Stimulated activated naive B cell treated with anti-CD40 and anti-IgM and Interleukin-4, amounts not matched to agents 10 μg/mL and 1 μg/mL and 100 μg/mL, for 72 hours (primary cell): ENCODE results near the gene SUCLG2.

ENCODE experiments used
- ATAC-seq, 2 donors: fragments of 150-1000 bp; cut with Tn5 transposase; replicated peaks; 2 replicates each; pipeline ENCODE4 v1.10.0; 2021; ENCODE audit warnings: moderate library complexity in 1 of 2
- DNase-seq: peaks from one replicate; pipeline ENCODE4 v3.0.0; 2021
- H3K27ac Mint-ChIP-seq: one replicate; pipeline ENCODE4 v1.8.0; 2022; ENCODE audit warnings: mild to moderate bottlenecking, mixed read lengths
- H3K27me3 Mint-ChIP-seq, 2 donors: one replicate each; pipeline ENCODE4 v1.8.0; 2022; ENCODE audit warnings: mixed read lengths in 2 of 2
- H3K36me3 Mint-ChIP-seq, 2 donors: one replicate each; pipeline ENCODE4 v1.8.0; 2022; ENCODE audit warnings: mixed read lengths in 2 of 2, mild to moderate bottlenecking in 1 of 2
- H3K4me1 Mint-ChIP-seq, 2 donors: one replicate each; pipeline ENCODE4 v1.8.0; 2022; ENCODE audit warnings: mixed read lengths in 2 of 2, mild to moderate bottlenecking in 1 of 2
- H3K4me3 Mint-ChIP-seq, 2 donors: one replicate each; pipeline ENCODE4 v1.8.0; 2022; ENCODE audit warnings: mild to moderate bottlenecking in 2 of 2, mixed read lengths in 2 of 2, moderate library complexity in 1 of 2
- H3K9me3 Mint-ChIP-seq, 2 donors: one replicate each; pipeline ENCODE4 v1.8.0; 2022; ENCODE audit warnings: mixed read lengths in 2 of 2, mild to moderate bottlenecking in 1 of 2

Gene SUCLG2

GRCh38 chr3:67453628-67454027, 200.8 kb downstream of the SUCLG2 start:
- no peaks in the 10 kb centered on the region for H3K9me3 Mint-ChIP-seq
- H3K27me3 Mint-ChIP-seq, result no peaks in the 10 kb centered on the region
- H3K4me1 Mint-ChIP-seq, result peaks cover 0 to 6% of the 10 kb centered on the region in 2 donors
- DNase-seq, result no peak
- no peak overlapping the region for H3K4me3 Mint-ChIP-seq
- no peak for ATAC-seq
- H3K36me3 Mint-ChIP-seq, result peaks cover 11 to 24% of the 10 kb centered on the region in 2 donors
- no peak overlapping the region for H3K27ac Mint-ChIP-seq

GRCh38 chr3:67450153-67450552, 204.3 kb downstream of the SUCLG2 start:
- no peak for DNase-seq
- Mint-ChIP-seq H3K4me1 (peaks cover 0 to 3% of the 10 kb centered on the region in 2 donors), H3K36me3 (peaks cover 4 to 8% of the 10 kb centered on the region in 2 donors), H3K4me3 (no peak overlapping the region), H3K27ac (no peak overlapping the region), H3K27me3 (no peaks in the 10 kb centered on the region), H3K9me3 (no peaks in the 10 kb centered on the region)
- no peak for ATAC-seq

GRCh38 chr3:67447393-67447792, 207.0 kb downstream of the SUCLG2 start:
- Mint-ChIP-seq H3K4me3 (no peak overlapping the region), H3K9me3 (peaks cover 3 to 4% of the 10 kb centered on the region in 2 donors), H3K27me3 (no peaks in the 10 kb centered on the region), H3K36me3 (peaks cover 6 to 7% of the 10 kb centered on the region in 2 donors), H3K4me1 (peaks cover 3 to 4% of the 10 kb centered on the region in 2 donors), H3K27ac (no peak overlapping the region)
- ATAC-seq (no peak), DNase-seq (no peak)

DNA sequence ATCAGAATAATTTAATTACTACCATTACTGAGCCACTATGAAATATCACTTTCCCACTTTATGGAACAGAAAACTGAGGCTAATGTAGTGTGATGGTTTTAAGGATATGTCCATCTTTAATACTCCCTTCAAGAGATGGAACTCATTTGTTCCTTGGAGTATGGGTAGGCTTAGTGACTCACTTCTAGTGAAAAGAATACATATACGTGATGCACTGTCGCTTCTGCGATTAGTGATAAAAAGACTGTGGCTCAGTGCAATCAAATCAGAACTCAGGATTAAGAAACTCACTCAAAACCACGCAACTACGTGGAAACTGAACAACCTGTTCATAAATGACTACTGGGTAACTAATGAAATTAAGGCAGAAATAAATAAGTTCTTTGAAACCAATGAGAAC, 216.6 kb downstream of the SUCLG2 start:
- peaks cover 39 to 49% of the 10 kb centered on the region in 2 donors for H3K36me3 Mint-ChIP-seq
- peaks cover 19 to 27% of the 10 kb centered on the region in 2 donors for H3K4me1 Mint-ChIP-seq
- DNase-seq (no peak), ATAC-seq (no peak)
- H3K4me3 Mint-ChIP-seq, result no peak overlapping the region
- H3K9me3 Mint-ChIP-seq, result peaks cover 7 to 11% of the 10 kb centered on the region in 2 donors
- H3K27ac Mint-ChIP-seq, result no peak overlapping the region
- no peaks in the 10 kb centered on the region for H3K27me3 Mint-ChIP-seq

DNA sequence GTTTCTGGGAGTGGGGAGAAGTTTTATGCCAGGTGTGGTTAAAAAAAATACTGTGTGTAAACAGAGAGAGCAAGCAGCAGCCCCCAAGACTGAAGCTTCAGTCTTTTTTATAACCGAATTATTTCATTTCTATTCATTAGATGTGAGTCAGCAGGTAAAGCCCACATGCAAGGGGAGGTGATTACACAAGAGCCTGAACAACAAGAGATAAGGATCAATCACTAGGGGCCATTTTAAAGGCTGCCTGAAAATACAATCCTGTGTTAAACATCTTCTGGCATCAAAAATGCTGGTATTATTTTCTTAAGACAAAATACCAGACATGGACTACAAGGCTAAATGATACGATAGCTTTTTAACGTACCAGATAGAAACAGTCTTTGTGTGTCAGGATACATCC, 217.3 kb downstream of the SUCLG2 start:
- Mint-ChIP-seq H3K36me3 (peaks cover 39 to 52% of the 10 kb centered on the region in 2 donors), H3K4me3 (no peak overlapping the region), H3K4me1 (peaks cover 19 to 25% of the 10 kb centered on the region in 2 donors), H3K9me3 (peaks cover 8 to 9% of the 10 kb centered on the region in 2 donors), H3K27ac (no peak overlapping the region), H3K27me3 (no peaks in the 10 kb centered on the region)
- DNase-seq (no peak), ATAC-seq (no peak)

GRCh38 chr3:67433109-67433508, 221.3 kb downstream of the SUCLG2 start:
- DNase-seq (no peak), ATAC-seq (no peak)
- Mint-ChIP-seq H3K27me3 (no peaks in the 10 kb centered on the region), H3K4me3 (no peak overlapping the region), H3K36me3 (peaks cover 43 to 51% of the 10 kb centered on the region in 2 donors), H3K4me1 (peaks cover 3 to 6% of the 10 kb centered on the region in 2 donors), H3K27ac (no peak overlapping the region), H3K9me3 (peaks cover 0 to 9% of the 10 kb centered on the region in 2 donors)

GRCh38 chr3:67431887-67432286, 222.5 kb downstream of the SUCLG2 start:
- no peak overlapping the region for H3K4me3 Mint-ChIP-seq
- H3K27me3 Mint-ChIP-seq, result no peaks in the 10 kb centered on the region
- ATAC-seq (no peak), DNase-seq (no peak)
- peaks cover 44 to 49% of the 10 kb centered on the region in 2 donors for H3K36me3 Mint-ChIP-seq
- no peak overlapping the region for H3K27ac Mint-ChIP-seq
- H3K4me1 Mint-ChIP-seq, result peaks cover 0 to 6% of the 10 kb centered on the region in 2 donors
- H3K9me3 Mint-ChIP-seq, result peaks cover 0 to 9% of the 10 kb centered on the region in 2 donors

GRCh38 chr3:67423722-67424121, 230.7 kb downstream of the SUCLG2 start:
- DNase-seq (no peak), ATAC-seq (peak; percentile 41 to 45)
- Mint-ChIP-seq H3K27me3 (no peaks in the 10 kb centered on the region), H3K4me3 (no peak overlapping the region), H3K36me3 (peaks cover 46 to 62% of the 10 kb centered on the region in 2 donors), H3K4me1 (peaks cover 4 to 9% of the 10 kb centered on the region in 2 donors), H3K9me3 (peaks cover 6 to 11% of the 10 kb centered on the region in 2 donors), H3K27ac (no peak overlapping the region)

- H3K36me3 Mint-ChIP-seq, result peaks cover 41 to 61% of the 10 kb centered on the region in 2 donors
- DNase-seq (no peak), ATAC-seq (no peak)
- no peak overlapping the region for H3K27ac Mint-ChIP-seq
- H3K9me3 Mint-ChIP-seq, result peaks cover 6 to 10% of the 10 kb centered on the region in 2 donors
- H3K27me3 Mint-ChIP-seq, result no peaks in the 10 kb centered on the region
- H3K4me3 Mint-ChIP-seq, result no peak overlapping the region
- H3K4me1 Mint-ChIP-seq, result peaks cover 4 to 9% of the 10 kb centered on the region in 2 donors
These were observed 232.5 kb downstream of the SUCLG2 start for GRCh38 chr3:67421912-67422311.

DNA sequence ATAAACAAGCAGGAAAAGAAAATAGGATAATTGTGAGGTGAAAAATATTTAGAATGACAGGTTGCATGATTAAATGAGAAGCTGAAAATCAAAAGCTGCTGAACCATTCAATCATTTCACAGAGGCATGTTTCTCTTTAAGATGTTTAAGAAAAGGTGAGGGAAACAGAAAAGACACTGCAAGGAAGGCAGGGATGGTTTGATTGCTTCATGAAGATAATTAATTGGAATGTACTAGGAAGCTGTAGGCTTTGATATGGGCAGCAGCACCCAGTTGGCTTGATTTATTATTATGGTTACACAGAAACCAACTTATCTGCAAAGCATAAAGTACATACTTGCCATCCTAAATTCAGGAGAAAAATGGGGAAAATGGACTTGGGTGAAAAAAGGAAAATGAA, 234.6 kb downstream of the SUCLG2 start:
- H3K9me3 Mint-ChIP-seq, result peaks cover 6 to 10% of the 10 kb centered on the region in 2 donors
- ATAC-seq, result no peak
- H3K4me3 Mint-ChIP-seq, result no peak overlapping the region
- peaks cover 4 to 9% of the 10 kb centered on the region in 2 donors for H3K4me1 Mint-ChIP-seq
- H3K27ac Mint-ChIP-seq, result no peak overlapping the region
- DNase-seq, result no peak
- H3K27me3 Mint-ChIP-seq, result no peaks in the 10 kb centered on the region
- H3K36me3 Mint-ChIP-seq, result peaks cover 48 to 64% of the 10 kb centered on the region in 2 donors

DNA sequence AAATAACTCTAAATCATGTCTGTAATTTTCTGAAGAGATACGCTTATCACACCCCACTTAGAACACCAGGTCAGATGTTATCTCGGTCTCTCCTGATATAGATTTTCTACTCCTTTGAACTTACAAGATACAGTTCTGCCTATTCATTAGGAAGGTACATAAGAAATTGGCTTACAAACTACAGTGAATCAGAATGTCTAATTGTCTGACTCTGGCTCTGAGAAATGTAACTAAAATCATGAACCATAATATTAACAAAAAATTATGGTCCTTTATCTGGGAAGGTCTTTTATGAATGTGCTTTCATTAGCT, 235.2 kb downstream of the SUCLG2 start:
- Mint-ChIP-seq H3K27me3 (no peaks in the 10 kb centered on the region), H3K4me3 (no peak overlapping the region), H3K36me3 (peaks cover 49 to 61% of the 10 kb centered on the region in 2 donors), H3K27ac (no peak overlapping the region), H3K9me3 (peaks cover 6 to 10% of the 10 kb centered on the region in 2 donors), H3K4me1 (peaks cover 3 to 8% of the 10 kb centered on the region in 2 donors)
- ATAC-seq (no peak), DNase-seq (no peak)

- H3K36me3 Mint-ChIP-seq, result peaks cover 54 to 61% of the 10 kb centered on the region in 2 donors
- H3K9me3 Mint-ChIP-seq, result peaks cover 6 to 10% of the 10 kb centered on the region in 2 donors
- H3K4me1 Mint-ChIP-seq, result peaks cover 0 to 3% of the 10 kb centered on the region in 2 donors
- H3K27me3 Mint-ChIP-seq, result no peaks in the 10 kb centered on the region
- no peak overlapping the region for H3K4me3 Mint-ChIP-seq
- no peak overlapping the region for H3K27ac Mint-ChIP-seq
- DNase-seq (no peak), ATAC-seq (no peak)
These were observed 235.8 kb downstream of the SUCLG2 start for GRCh38 chr3:67418426-67419217.

DNA sequence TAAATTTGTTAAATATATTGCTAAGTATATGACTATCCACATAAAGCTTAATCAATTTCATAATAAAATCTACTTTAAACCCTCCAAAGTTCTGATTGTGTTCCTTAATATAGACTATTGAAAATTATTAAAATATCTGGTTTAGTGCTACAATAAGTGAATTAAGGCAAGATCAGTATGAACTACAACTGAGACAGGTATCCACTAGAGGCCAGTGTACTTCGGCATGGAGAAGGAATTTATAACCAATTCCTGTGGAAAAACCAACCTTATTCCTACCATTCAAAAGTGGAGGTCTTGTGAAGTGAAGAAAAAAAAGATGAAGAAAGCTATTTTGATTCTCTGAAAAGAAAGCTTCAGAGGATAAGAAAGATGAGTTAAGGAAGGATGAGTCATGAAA, 237.7 kb downstream of the SUCLG2 start:
- Mint-ChIP-seq H3K4me1 (no peaks in the 10 kb centered on the region), H3K27me3 (no peaks in the 10 kb centered on the region), H3K36me3 (peaks cover 45 to 52% of the 10 kb centered on the region in 2 donors), H3K4me3 (no peak overlapping the region), H3K27ac (no peak overlapping the region), H3K9me3 (peaks cover 6 to 9% of the 10 kb centered on the region in 2 donors)
- DNase-seq (no peak), ATAC-seq (no peak)

DNA sequence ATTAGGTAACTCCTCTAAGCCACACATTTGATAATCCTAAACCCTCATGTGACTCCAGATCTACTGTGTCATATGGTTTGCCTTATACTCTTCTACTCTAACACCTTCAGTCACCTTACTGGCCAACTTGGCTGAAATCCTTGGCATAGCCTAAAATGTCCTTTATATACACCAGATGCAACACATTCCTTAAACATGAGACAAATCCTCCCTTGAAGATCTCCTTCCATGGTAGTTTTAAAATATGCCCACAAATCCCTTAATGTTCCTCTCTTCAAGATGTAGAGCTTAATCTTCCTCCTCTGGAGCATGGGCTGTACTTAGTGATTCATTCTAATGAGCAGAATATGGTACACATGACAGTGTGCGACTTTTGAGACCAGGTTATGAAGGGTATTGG, 238.9 kb downstream of the SUCLG2 start:
- Mint-ChIP-seq H3K4me1 (no peaks in the 10 kb centered on the region), H3K9me3 (peaks cover 0 to 4% of the 10 kb centered on the region in 2 donors)
- no peak for DNase-seq

DNA sequence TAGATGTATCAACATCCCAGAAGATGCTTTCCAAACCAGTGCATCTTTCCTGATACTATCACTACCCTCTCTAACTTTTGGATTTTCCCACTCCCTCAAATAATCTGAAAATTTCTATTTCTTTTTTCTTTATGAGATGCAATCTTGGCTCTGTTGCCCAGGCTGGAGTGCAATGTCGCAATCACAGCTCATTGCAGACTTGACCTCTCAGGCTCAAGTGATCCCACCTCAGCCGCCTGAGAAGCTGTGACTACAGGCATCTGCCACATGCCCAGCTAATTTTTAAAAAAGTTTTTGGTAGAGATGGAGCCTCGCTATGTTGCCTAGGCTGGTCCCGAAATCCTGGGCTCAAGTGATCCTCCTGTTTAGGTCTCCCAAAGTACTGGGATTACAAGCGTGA, 239.7 kb downstream of the SUCLG2 start:
- DNase-seq (no peak), ATAC-seq (no peak)
- H3K36me3 Mint-ChIP-seq, result peaks cover 31 to 35% of the 10 kb centered on the region in 2 donors
- no peaks in the 10 kb centered on the region for H3K27me3 Mint-ChIP-seq
- H3K4me3 Mint-ChIP-seq, result no peak overlapping the region
- no peak overlapping the region for H3K27ac Mint-ChIP-seq
- H3K4me1 Mint-ChIP-seq, result no peaks in the 10 kb centered on the region
- peaks cover 0 to 2% of the 10 kb centered on the region in 2 donors for H3K9me3 Mint-ChIP-seq

More for the DNA sequence above, 238.9 kb downstream of the SUCLG2 start:
- H3K36me3 Mint-ChIP-seq, result peaks cover 36 to 42% of the 10 kb centered on the region in 2 donors
- no peak for ATAC-seq
- H3K4me3 Mint-ChIP-seq, result no peak overlapping the region
- H3K27me3 Mint-ChIP-seq, result no peaks in the 10 kb centered on the region
- no peak overlapping the region for H3K27ac Mint-ChIP-seq
